H9 (cell line): ENCODE results near the gene ZC3H12D. TPM values are rescaled to one million over a fixed set of nuclear protein-coding genes. Genes with fewer than 3 reads are reported as not detected.

Experiments used
- DNase-seq: peaks from one replicate; pipeline ENCODE4 v3.0.0-alpha.2; 2017
- H2AFZ ChIP-seq: one replicate; pipeline ENCODE4 v1.6.1; 2013; ENCODE audit warnings: mild to moderate bottlenecking, low read length, control low read depth, moderate library complexity
- H2AK5ac ChIP-seq: 2 replicates; pipeline ENCODE4 v1.6.1; 2013; ENCODE audit warnings: low read length, control low read depth, mixed read lengths; ENCODE audit not compliant: insufficient read length
- H2BK120ac ChIP-seq: one replicate; pipeline ENCODE4 v1.6.1; 2013; ENCODE audit warnings: low read depth, mild to moderate bottlenecking, low read length, control low read depth, inconsistent platforms; ENCODE audit not compliant: poor library complexity, severe bottlenecking
- H2BK12ac ChIP-seq: 2 replicates; pipeline ENCODE4 v1.6.1; 2013; ENCODE audit warnings: low read length, control low read depth, mixed read lengths, low read depth; ENCODE audit not compliant: insufficient read length
- H2BK15ac ChIP-seq: 2 replicates; pipeline ENCODE4 v1.6.1; 2013; ENCODE audit warnings: low read depth, low read length, control low read depth
- H2BK20ac ChIP-seq: one replicate; pipeline ENCODE4 v1.6.1; 2013; ENCODE audit warnings: low read depth, mild to moderate bottlenecking, low read length, control low read depth, inconsistent platforms; ENCODE audit not compliant: poor library complexity, severe bottlenecking
- H2BK5ac ChIP-seq: 2 replicates; pipeline ENCODE4 v1.6.1; 2013; ENCODE audit warnings: low read length, control low read depth, mixed read lengths; ENCODE audit not compliant: insufficient read length
- H3K14ac ChIP-seq: 2 replicates; pipeline ENCODE4 v1.6.1; 2013; ENCODE audit warnings: low read length, control low read depth; ENCODE audit not compliant: insufficient read depth
- H3K18ac ChIP-seq: 2 replicates; pipeline ENCODE4 v1.6.1; 2013; ENCODE audit warnings: low read depth, mild to moderate bottlenecking, mixed read lengths, low read length, control low read depth; ENCODE audit not compliant: insufficient read length
- H3K23ac ChIP-seq: 2 replicates; pipeline ENCODE4 v1.6.1; 2013; ENCODE audit warnings: low read length, control low read depth, mixed read lengths, low read depth; ENCODE audit not compliant: insufficient read length
- H3K23me2 ChIP-seq: 2 replicates; pipeline ENCODE4 v1.6.1; 2013; ENCODE audit warnings: low read depth, mild to moderate bottlenecking, mixed read lengths, low read length, control low read depth; ENCODE audit not compliant: insufficient read length, poor library complexity, severe bottlenecking
- H3K27ac ChIP-seq: 2 replicates; pipeline ENCODE4 v1.5.1; 2013; ENCODE audit warnings: low read length, control low read depth, mixed read lengths, low read depth; ENCODE audit not compliant: insufficient read length
- H3K27me3 ChIP-seq: 2 replicates; pipeline ENCODE4 v1.6.1; 2013; ENCODE audit warnings: low read length, control low read depth, inconsistent platforms; ENCODE audit not compliant: insufficient read depth
- H3K4ac ChIP-seq: 2 replicates; pipeline ENCODE4 v1.6.1; 2013; ENCODE audit warnings: low read depth, mild to moderate bottlenecking, control low read depth, inconsistent platforms, low read length, moderate library complexity
- H3K4me1 ChIP-seq: 2 replicates; pipeline ENCODE4 v1.6.1; 2013; ENCODE audit warnings: low read length, control low read depth, inconsistent platforms; ENCODE audit not compliant: insufficient read depth
- H3K4me2 ChIP-seq: 2 replicates; pipeline ENCODE4 v1.6.1; 2013; ENCODE audit warnings: low read length, control low read depth, mixed read lengths; ENCODE audit not compliant: insufficient read length, insufficient read depth
- H3K56ac ChIP-seq: 2 replicates; pipeline ENCODE4 v1.6.1; 2013; ENCODE audit warnings: low read depth, mild to moderate bottlenecking, mixed read lengths, low read length, control low read depth; ENCODE audit not compliant: insufficient read length
- H3K79me1 ChIP-seq: 2 replicates; pipeline ENCODE4 v1.6.1; 2013; ENCODE audit warnings: low read depth, mild to moderate bottlenecking, moderate library complexity, low read length, control low read depth, inconsistent platforms; ENCODE audit not compliant: insufficient read depth, poor library complexity, severe bottlenecking
- H3K79me2 ChIP-seq: 2 replicates; pipeline ENCODE4 v1.6.1; 2013; ENCODE audit warnings: low read length, control low read depth, inconsistent platforms; ENCODE audit not compliant: insufficient read depth
- H3K9ac ChIP-seq: 2 replicates; pipeline ENCODE4 v1.6.1; 2013; ENCODE audit warnings: low read length, control low read depth, mixed read lengths; ENCODE audit not compliant: insufficient read length; ENCODE audit errors: extremely low read depth
- H3K9me3 ChIP-seq: one replicate; pipeline ENCODE4 v1.6.1; 2013; ENCODE audit warnings: low read depth, low read length, inconsistent platforms; ENCODE audit not compliant: control insufficient read depth
- H3T11ph ChIP-seq: one replicate; pipeline ENCODE4 v1.6.1; 2013; ENCODE audit warnings: mild to moderate bottlenecking, low read length, control low read depth, inconsistent platforms
- H4K20me1 ChIP-seq: one replicate; pipeline ENCODE4 v1.6.1; 2013; ENCODE audit not compliant: control insufficient read depth, insufficient read length, insufficient read depth
- H4K5ac ChIP-seq: 2 replicates; pipeline ENCODE4 v1.6.1; 2013; ENCODE audit warnings: low read depth, mild to moderate bottlenecking, mixed read lengths, low read length, control low read depth; ENCODE audit not compliant: insufficient read length
- H4K8ac ChIP-seq: replicated peaks from 2 replicates; pipeline ENCODE4 v1.6.1; 2013; ENCODE audit warnings: low read length, control low read depth, mixed read lengths, low read depth; ENCODE audit not compliant: insufficient read length
- H4K91ac ChIP-seq: 2 replicates; pipeline ENCODE4 v1.6.1; 2013; ENCODE audit warnings: low read depth, mild to moderate bottlenecking, moderate library complexity, mixed read lengths, low read length, control low read depth; ENCODE audit not compliant: insufficient read length
- H3K27ac Mint-ChIP-seq, 3 experiments: 2 replicates in 2 of 3; 3 replicates in 1 of 3; pipeline ENCODE4 v1.8.0; 2020 to 2021; ENCODE audit warnings: mixed read lengths in 3 of 3, mild to moderate bottlenecking in 1 of 3, moderate library complexity in 1 of 3
- H3K27me3 Mint-ChIP-seq: 2 replicates; pipeline ENCODE4 v1.8.0; 2021; ENCODE audit warnings: low read depth, mild to moderate bottlenecking, moderate library complexity, mixed read lengths
- H3K36me3 Mint-ChIP-seq, 3 experiments: 2 replicates in 2 of 3; 3 replicates in 1 of 3; pipeline ENCODE4 v1.8.0; 2020 to 2021; ENCODE audit warnings: low read depth in 3 of 3, mixed read lengths in 3 of 3; ENCODE audit not compliant: insufficient read depth in 1 of 3
- H3K4me1 Mint-ChIP-seq, 2 experiments: 2 replicates each; pipeline ENCODE4 v1.8.0; 2020; ENCODE audit warnings: mixed read lengths in 2 of 2
- H3K4me3 Mint-ChIP-seq, 2 experiments: 2 replicates in 1 of 2; 3 replicates in 1 of 2; pipeline ENCODE4 v1.8.0; 2020 to 2021; ENCODE audit warnings: mild to moderate bottlenecking in 2 of 2, mixed read lengths in 2 of 2, moderate library complexity in 1 of 2
- H3K9me3 Mint-ChIP-seq, 2 experiments: 2 replicates in 1 of 2; 3 replicates in 1 of 2; pipeline ENCODE4 v1.8.0; 2020; ENCODE audit warnings: mild to moderate bottlenecking in 2 of 2, mixed read lengths in 2 of 2, moderate library complexity in 1 of 2
- WGBS: extraction: QIAGEN DNeasy Blood & Tissue Kit; methylation state at CpG from one replicate; pipeline ENCODE4 v1.1.7; 2013; ENCODE audit warnings: missing lambda C conversion rate, low lambda C conversion rate, mixed read lengths; ENCODE audit not compliant: insufficient read length; ENCODE audit errors: extremely low coverage; 5-methylcytosine and 5-hydroxymethylcytosine counted together
- total RNA-seq: library from RNA; stranded (reverse); gene quantifications from 2 replicates; pipeline ENCODE4 v1.2.1, GENCODE V29; 2021
- TF ChIP-seq, protein P1 (sequence below): fragments of 200-600 bp; sonication (generic); conservative IDR thresholded peaks from 3 replicates; pipeline ENCODE4 v1.8.0; 2021; ENCODE audit warnings: antibody characterized with exemption, mild to moderate bottlenecking

Gene ZC3H12D
- total RNA-seq, 1 experiment from 2014 or later = 0.07 TPM

DNA sequence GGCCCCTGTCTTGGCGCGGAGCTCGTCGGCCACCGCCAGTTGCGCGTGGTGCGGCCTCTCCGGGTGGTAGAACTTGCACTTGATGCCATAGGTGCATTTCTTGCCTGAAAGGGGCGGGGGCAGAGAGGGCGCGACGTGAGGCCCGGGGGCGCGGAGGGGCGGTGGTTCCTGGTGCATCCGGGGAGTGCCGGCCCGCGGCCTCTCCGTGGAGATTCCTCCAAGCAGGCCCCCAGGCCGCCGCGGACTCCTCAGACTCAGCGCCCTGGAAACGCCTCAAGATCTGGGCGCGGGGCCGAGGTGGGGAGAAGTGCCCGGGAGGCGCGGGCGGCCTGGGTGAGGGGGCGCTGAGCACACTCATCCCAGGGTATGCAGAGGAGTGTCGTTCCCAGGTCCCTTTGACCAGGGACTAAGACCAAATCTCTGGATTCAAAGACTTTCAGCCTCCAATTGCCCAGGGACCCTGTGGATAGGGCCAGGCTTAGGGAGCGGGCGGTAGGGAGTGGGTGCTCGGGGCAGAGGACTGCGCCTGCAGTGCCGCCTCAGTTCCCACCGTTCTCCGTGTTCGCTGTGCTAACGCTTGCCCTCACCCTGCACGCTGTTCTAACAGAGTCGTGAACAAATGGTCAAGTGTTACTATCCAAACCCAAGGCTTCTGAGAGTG lies 33.3 kb downstream of the ZC3H12D start:
- Histone ChIP-seq H3T11ph (no peak overlapping the region), H3K23ac (no peak overlapping the region), H2BK15ac (no peak overlapping the region), H2AFZ (no peak overlapping the region), H3K14ac (no peak overlapping the region; the same call in 1 of the 2 replicates), H2BK12ac (no peak overlapping the region), H4K91ac (no peak overlapping the region), H2BK20ac (no peak overlapping the region), H3K56ac (no peak overlapping the region), H4K20me1 (no peaks in the 10 kb centered on the region), H3K18ac (no peak overlapping the region), H2AK5ac (no peak overlapping the region), H3K9ac (no peak overlapping the region), H3K4me2 (peak overlapping the region; percentile 26), H4K8ac (no peak overlapping the region), H2BK5ac (no peak overlapping the region), H3K23me2 (peaks cover 6% of the 10 kb centered on the region), H3K4me1 (no peaks in the 10 kb centered on the region), H3K79me2 (no peaks in the 10 kb centered on the region), H3K4ac (no peak overlapping the region), H3K79me1 (no peaks in the 10 kb centered on the region), H3K27me3 (peaks cover 18% of the 10 kb centered on the region; the same call in 1 of the 2 replicates), H2BK120ac (no peak overlapping the region), H3K27ac (no peak overlapping the region), H4K5ac (no peak overlapping the region), H3K9me3 (no peaks in the 10 kb centered on the region)
- no peak overlapping the region; a peak in 1 of 7 replicates for H3K27ac Mint-ChIP-seq
- no peaks in the 10 kb centered on the region for H3K9me3 Mint-ChIP-seq
- H3K4me3 Mint-ChIP-seq = peak overlapping the region; percentile 54 to 71
- 0 out of 4 replicates have a peak, but pooled peaks cover 0 to 2% of the 10 kb centered on the region in 2 experiments for H3K4me1 Mint-ChIP-seq
- H3K27me3 Mint-ChIP-seq = peaks cover 54% of the 10 kb centered on the region
- DNase-seq = no peak
- no CpG with 5 or more reads among the region's 47 CpGs for WGBS
- no peaks in the 10 kb centered on the region for H3K36me3 Mint-ChIP-seq
- TF ChIP-seq, protein P1, sequence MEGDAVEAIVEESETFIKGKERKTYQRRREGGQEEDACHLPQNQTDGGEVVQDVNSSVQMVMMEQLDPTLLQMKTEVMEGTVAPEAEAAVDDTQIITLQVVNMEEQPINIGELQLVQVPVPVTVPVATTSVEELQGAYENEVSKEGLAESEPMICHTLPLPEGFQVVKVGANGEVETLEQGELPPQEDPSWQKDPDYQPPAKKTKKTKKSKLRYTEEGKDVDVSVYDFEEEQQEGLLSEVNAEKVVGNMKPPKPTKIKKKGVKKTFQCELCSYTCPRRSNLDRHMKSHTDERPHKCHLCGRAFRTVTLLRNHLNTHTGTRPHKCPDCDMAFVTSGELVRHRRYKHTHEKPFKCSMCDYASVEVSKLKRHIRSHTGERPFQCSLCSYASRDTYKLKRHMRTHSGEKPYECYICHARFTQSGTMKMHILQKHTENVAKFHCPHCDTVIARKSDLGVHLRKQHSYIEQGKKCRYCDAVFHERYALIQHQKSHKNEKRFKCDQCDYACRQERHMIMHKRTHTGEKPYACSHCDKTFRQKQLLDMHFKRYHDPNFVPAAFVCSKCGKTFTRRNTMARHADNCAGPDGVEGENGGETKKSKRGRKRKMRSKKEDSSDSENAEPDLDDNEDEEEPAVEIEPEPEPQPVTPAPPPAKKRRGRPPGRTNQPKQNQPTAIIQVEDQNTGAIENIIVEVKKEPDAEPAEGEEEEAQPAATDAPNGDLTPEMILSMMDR = no peak
